ENCODE results near the gene ADM2. TPM values are rescaled to one million over a fixed set of nuclear protein-coding genes. Genes with fewer than 3 reads are reported as not detected.

ADM2 gene
- polyA plus RNA-seq, 1 donor: 11.2 TPM

GRCh38 chr22:50521710-50522109 lies 40.4 kb downstream of the ADM2 start:
- no CpG with 5 or more reads among the region's 10 CpGs for WGBS (ENCODE audit: insufficient coverage, low lambda C conversion rate)
- no peak for DNase-seq
- peaks cover 63% of the 10 kb centered on the region for H3K36me3 ChIP-seq (ENCODE audit: control insufficient read depth, insufficient read depth, low read length)

GRCh38 chr22:50522208-50522805 lies 41.0 kb downstream of the ADM2 start:
- no CpG with 5 or more reads among the region's 15 CpGs for WGBS (ENCODE audit: insufficient coverage, low lambda C conversion rate)
- Histone ChIP-seq H3K27ac (ENCODE audit: low read length) (no peak overlapping the region), H3K9me3 (ENCODE audit: control insufficient read depth, low read depth, low read length) (no peaks in the 10 kb centered on the region), H3K27me3 (ENCODE audit: control insufficient read depth, insufficient read depth, low read length) (no peaks in the 10 kb centered on the region), H3K36me3 (ENCODE audit: control insufficient read depth, insufficient read depth, low read length) (peaks cover 57% of the 10 kb centered on the region), H3K4me3 (ENCODE audit: low read length) (no peak overlapping the region), H3K4me1 (ENCODE audit: control insufficient read depth, insufficient read depth, low read length) (peaks cover 24% of the 10 kb centered on the region)
- no peak for DNase-seq

More at GRCh38 chr22:50521710-50522109, 40.4 kb downstream of the ADM2 start:
- Histone ChIP-seq H3K27ac (ENCODE audit: low read length) (no peak overlapping the region), H3K9me3 (ENCODE audit: control insufficient read depth, low read depth, low read length) (no peaks in the 10 kb centered on the region), H3K27me3 (ENCODE audit: control insufficient read depth, insufficient read depth, low read length) (no peaks in the 10 kb centered on the region), H3K4me3 (ENCODE audit: low read length) (no peak overlapping the region), H3K4me1 (ENCODE audit: control insufficient read depth, insufficient read depth, low read length) (peaks cover 22% of the 10 kb centered on the region)

GRCh38 chr22:50522806-50523438 lies 41.6 kb downstream of the ADM2 start:
- no peak overlapping the region for H3K4me3 ChIP-seq (ENCODE audit: low read length)
- H3K36me3 ChIP-seq (ENCODE audit: control insufficient read depth, insufficient read depth, low read length): peaks cover 51% of the 10 kb centered on the region
- DNase-seq: no peak
- no CpG with 5 or more reads among the region's 22 CpGs for WGBS (ENCODE audit: insufficient coverage, low lambda C conversion rate)
- no peaks in the 10 kb centered on the region for H3K9me3 ChIP-seq (ENCODE audit: control insufficient read depth, low read depth, low read length)
- H3K4me1 ChIP-seq (ENCODE audit: control insufficient read depth, insufficient read depth, low read length): peaks cover 24% of the 10 kb centered on the region
- no peaks in the 10 kb centered on the region for H3K27me3 ChIP-seq (ENCODE audit: control insufficient read depth, insufficient read depth, low read length)
- H3K27ac ChIP-seq (ENCODE audit: low read length): no peak overlapping the region

GRCh38 chr22:50523458-50523805 lies 42.1 kb downstream of the ADM2 start:
- no peak overlapping the region for H3K27ac ChIP-seq (ENCODE audit: low read length)
- H3K9me3 ChIP-seq (ENCODE audit: control insufficient read depth, low read depth, low read length): no peaks in the 10 kb centered on the region
- WGBS (ENCODE audit: insufficient coverage, low lambda C conversion rate): no CpG with 5 or more reads among the region's 16 CpGs
- no peak overlapping the region for H3K4me3 ChIP-seq (ENCODE audit: low read length)
- H3K4me1 ChIP-seq (ENCODE audit: control insufficient read depth, insufficient read depth, low read length): peaks cover 24% of the 10 kb centered on the region
- no peaks in the 10 kb centered on the region for H3K27me3 ChIP-seq (ENCODE audit: control insufficient read depth, insufficient read depth, low read length)
- no peak for DNase-seq
- peaks cover 45% of the 10 kb centered on the region for H3K36me3 ChIP-seq (ENCODE audit: control insufficient read depth, insufficient read depth, low read length)

- H3K36me3 ChIP-seq (ENCODE audit: control insufficient read depth, insufficient read depth, low read length): peaks cover 39% of the 10 kb centered on the region
- H3K27ac ChIP-seq (ENCODE audit: low read length): peak overlapping the region; percentile 88
- H3K4me3 ChIP-seq (ENCODE audit: low read length): peak overlapping the region; percentile 52
- WGBS (ENCODE audit: insufficient coverage, low lambda C conversion rate): no CpG with 5 or more reads among the region's 25 CpGs
- peaks cover 2% of the 10 kb centered on the region for H3K9me3 ChIP-seq (ENCODE audit: control insufficient read depth, low read depth, low read length)
- peaks cover 24% of the 10 kb centered on the region for H3K4me1 ChIP-seq (ENCODE audit: control insufficient read depth, insufficient read depth, low read length)
- no peaks in the 10 kb centered on the region for H3K27me3 ChIP-seq (ENCODE audit: control insufficient read depth, insufficient read depth, low read length)
- DNase-seq: no peak
These were observed 42.7 kb downstream of the ADM2 start for GRCh38 chr22:50523806-50524675.

- H3K4me1 ChIP-seq (ENCODE audit: control insufficient read depth, insufficient read depth, low read length): peaks cover 29% of the 10 kb centered on the region
- DNase-seq: peak in 1 of 2 donors; percentile 92
These were observed 43.3 kb downstream of the ADM2 start for GRCh38 chr22:50524676-50525103.

GRCh38 chr22:50525104-50525857 lies 43.9 kb downstream of the ADM2 start, which contains the start of gene SCO2:
Gene SCO2 (minus strand): TSS chr22:50525598. CDS start chr22:50524411, 1,187 bp downstream.
- peaks cover 9% of the 10 kb centered on the region for H3K9me3 ChIP-seq (ENCODE audit: control insufficient read depth, low read depth, low read length)
- H3K27ac ChIP-seq (ENCODE audit: low read length): peak within 1 kb of the TSS; percentile 88
- H3K36me3 ChIP-seq (ENCODE audit: control insufficient read depth, insufficient read depth, low read length): peaks cover 34% of the 10 kb centered on the region
- DNase-seq: peak; percentile 98 to 99
- H3K4me1 ChIP-seq (ENCODE audit: control insufficient read depth, insufficient read depth, low read length): peaks cover 31% of the 10 kb centered on the region
- H3K4me3 ChIP-seq (ENCODE audit: low read length): peak within 1 kb of the TSS; percentile 52
- WGBS (ENCODE audit: insufficient coverage, low lambda C conversion rate): no CpG with 5 or more reads among the region's 84 CpGs
- H3K27me3 ChIP-seq (ENCODE audit: control insufficient read depth, insufficient read depth, low read length): peaks cover 8% of the 10 kb centered on the region

More at GRCh38 chr22:50524676-50525103, 43.3 kb downstream of the ADM2 start:
- H3K27me3 ChIP-seq (ENCODE audit: control insufficient read depth, insufficient read depth, low read length): peaks cover 5% of the 10 kb centered on the region
- H3K27ac ChIP-seq (ENCODE audit: low read length): peak overlapping the region; percentile 88
- H3K9me3 ChIP-seq (ENCODE audit: control insufficient read depth, low read depth, low read length): peaks cover 8% of the 10 kb centered on the region
- peak overlapping the region; percentile 52 for H3K4me3 ChIP-seq (ENCODE audit: low read length)
- peaks cover 34% of the 10 kb centered on the region for H3K36me3 ChIP-seq (ENCODE audit: control insufficient read depth, insufficient read depth, low read length)
- no CpG with 5 or more reads among the region's 19 CpGs for WGBS (ENCODE audit: insufficient coverage, low lambda C conversion rate)

GRCh38 chr22:50525858-50526107 lies 44.4 kb downstream of the ADM2 start:
- peak overlapping the region; percentile 88 for H3K27ac ChIP-seq (ENCODE audit: low read length)
- DNase-seq: no peak
- peaks cover 13% of the 10 kb centered on the region for H3K27me3 ChIP-seq (ENCODE audit: control insufficient read depth, insufficient read depth, low read length)
- H3K36me3 ChIP-seq (ENCODE audit: control insufficient read depth, insufficient read depth, low read length): peaks cover 34% of the 10 kb centered on the region
- no CpG with 5 or more reads among the region's 33 CpGs for WGBS (ENCODE audit: insufficient coverage, low lambda C conversion rate)
- H3K9me3 ChIP-seq (ENCODE audit: control insufficient read depth, low read depth, low read length): peaks cover 13% of the 10 kb centered on the region
- peaks cover 35% of the 10 kb centered on the region for H3K4me1 ChIP-seq (ENCODE audit: control insufficient read depth, insufficient read depth, low read length)
- peak overlapping the region; percentile 52 for H3K4me3 ChIP-seq (ENCODE audit: low read length)

GRCh38 chr22:50526108-50526833 lies 44.9 kb downstream of the ADM2 start:
- peak; percentile 75 to 87 for DNase-seq
- peaks cover 16% of the 10 kb centered on the region for H3K9me3 ChIP-seq (ENCODE audit: control insufficient read depth, low read depth, low read length)
- H3K27ac ChIP-seq (ENCODE audit: low read length): peak overlapping the region; percentile 88
- H3K36me3 ChIP-seq (ENCODE audit: control insufficient read depth, insufficient read depth, low read length): peaks cover 29% of the 10 kb centered on the region
- H3K4me3 ChIP-seq (ENCODE audit: low read length): peak overlapping the region; percentile 49
- H3K27me3 ChIP-seq (ENCODE audit: control insufficient read depth, insufficient read depth, low read length): peaks cover 18% of the 10 kb centered on the region
- H3K4me1 ChIP-seq (ENCODE audit: control insufficient read depth, insufficient read depth, low read length): peaks cover 39% of the 10 kb centered on the region
- no CpG with 5 or more reads among the region's 77 CpGs for WGBS (ENCODE audit: insufficient coverage, low lambda C conversion rate)

Data from large intestine (tissue), 3 donors.